GM21576 (cell line): ENCODE data around the gene RREB1.
"Not testable (repeated sequence)": the region's sequence is repeated elsewhere in the genome, so short reads cannot be mapped to it uniquely, and the experiment has no call there.

Experiments
- ATAC-seq: cut with Tn5 transposase; IDR thresholded peaks from one replicate; pipeline ENCODE4 v1.9.1; 2021; ENCODE audit warnings: mild to moderate bottlenecking, moderate library complexity; ENCODE audit not compliant: unreplicated experiment

Gene RREB1

DNA sequence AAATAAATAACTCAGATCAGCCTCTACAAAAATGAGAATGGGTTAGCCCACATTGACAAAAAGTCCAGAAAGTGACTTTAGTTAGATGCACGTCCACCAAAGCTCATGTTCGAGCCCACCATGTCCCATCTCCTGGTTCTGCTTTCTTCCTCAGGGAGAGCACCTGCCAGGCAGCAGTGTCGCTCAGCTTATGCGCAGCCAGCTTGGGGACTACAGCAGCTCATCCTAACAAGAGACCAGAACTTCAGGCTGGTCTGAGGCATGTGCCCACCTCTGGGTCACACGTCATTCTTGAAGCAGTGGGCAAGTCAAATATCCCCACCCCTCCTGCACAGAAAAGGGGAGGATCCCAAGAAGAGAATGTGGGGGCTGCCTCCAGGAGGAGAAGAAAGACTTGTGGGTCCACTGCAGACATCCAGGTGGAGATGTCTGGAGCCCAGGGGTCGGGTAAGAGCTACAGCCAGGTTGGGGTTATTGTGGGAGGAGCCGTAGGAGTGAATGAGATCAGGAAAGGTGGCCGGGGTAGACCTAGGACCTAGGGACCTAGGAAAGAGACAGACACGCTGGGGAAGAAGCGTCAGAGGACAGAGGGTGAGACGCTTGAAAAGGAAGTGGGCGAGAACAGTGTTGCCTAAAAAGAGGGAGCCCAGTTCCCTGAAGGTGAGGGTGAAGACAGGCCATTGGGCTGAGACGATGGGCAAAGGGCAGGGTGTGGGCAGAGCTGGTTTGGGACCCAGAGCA, 152.7 kb downstream of the RREB1 start:
- no peak for ATAC-seq

DNA sequence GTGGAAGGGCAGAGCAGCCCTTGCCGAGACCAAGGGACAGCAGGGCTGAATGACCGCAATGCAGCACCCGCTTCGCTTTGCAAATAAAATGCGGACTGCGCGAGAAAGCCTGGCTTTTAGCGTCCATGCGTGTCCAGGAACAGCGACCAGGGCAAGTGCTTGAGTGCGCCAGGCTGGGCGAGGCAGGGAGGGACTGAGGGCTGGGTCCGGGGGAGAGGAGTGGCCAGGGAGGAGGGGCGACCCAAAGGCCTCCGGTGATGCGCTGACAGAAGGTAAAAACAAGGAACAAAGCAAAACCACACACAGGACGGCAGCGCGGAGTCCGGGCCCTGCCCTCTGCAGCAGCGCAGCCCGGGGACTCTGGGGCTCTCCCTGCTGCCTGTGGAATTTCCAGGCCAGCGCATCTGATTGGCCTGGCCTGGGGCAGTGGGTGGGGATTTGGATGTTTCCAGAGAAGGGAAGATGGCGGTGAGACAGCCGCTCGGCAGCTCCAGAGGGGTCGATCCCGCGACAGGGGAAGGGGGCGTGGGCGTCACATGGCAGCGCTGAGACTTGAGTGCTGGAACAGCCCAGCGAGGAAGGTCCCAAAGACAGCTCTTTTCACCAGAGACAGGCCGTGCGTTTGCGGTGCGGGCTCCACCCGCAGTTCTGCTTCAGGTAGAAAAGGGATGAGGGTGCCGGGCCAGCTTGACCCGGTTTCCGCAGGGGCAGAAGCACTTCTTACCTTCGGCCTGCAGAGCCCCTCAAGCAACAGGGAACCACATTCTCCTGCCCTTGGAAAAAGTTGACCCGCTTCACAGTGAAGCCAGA, 153.5 kb downstream of the RREB1 start:
- ATAC-seq, result peak; percentile 72

DNA sequence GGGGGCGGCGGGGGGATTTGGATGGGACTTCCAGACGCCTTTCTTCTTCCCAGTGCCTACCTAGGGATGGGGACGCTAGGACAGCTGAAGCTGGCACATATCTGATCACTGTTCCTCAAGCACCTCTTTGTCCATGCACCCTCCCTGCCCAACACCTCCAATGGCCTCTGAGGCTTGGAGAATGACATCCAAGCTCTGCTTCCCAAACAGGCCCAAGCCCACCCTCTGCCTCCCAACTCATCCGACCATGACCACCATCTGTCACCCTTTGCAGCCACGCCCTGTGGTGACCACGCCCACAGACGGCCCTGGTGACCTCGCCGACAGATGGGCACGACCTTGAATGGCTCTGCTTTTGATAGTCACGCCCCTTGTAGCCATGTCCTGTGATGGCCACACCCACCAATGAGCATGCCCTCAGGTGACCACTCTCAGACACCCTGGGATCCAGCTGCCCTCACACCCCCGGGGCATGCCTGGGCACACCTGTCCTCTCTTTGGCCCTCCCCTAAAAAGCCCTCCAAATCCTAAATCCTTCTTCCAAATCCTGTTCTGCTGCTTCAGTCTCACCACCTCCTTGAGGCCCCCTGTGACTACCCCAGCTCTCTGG, 154.2 kb downstream of the RREB1 start:
- ATAC-seq, result no peak

DNA sequence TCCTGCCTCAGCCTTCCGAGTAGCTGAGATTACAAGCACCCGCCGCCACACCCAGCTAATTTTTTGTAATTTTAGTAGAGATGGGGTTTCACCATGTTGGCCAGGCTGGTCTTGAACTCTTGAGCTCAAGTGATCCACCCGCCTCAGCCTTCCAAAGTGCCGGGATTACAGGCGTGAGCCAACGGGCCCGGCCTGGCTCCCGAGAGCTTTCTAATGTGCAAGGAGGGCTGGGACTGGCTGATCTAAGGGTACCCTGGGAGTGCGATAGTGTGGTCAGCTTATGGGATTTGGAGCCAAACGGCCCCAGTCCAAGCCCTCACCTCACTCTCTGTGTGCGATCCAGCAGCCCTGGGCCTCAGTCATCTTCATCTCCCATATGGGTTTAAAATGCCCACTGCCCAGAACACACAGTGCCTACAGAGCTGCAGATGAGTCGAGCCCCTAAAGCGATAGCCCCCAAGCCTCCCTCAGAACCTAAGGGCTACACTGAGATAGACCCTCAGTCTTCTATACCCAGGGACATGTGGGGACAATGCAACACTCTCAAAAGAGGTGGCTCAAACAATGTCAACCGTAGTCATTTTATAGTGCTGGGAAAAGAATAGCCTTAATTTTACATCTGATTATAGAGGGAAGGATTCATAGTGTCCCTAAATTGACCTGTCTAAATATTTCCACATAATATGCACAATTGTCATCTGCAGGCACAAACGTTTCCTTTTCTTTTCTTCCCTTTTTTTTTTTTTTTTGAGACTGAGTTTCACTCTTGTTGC, 155.2 kb downstream of the RREB1 start:
- no peak for ATAC-seq

DNA sequence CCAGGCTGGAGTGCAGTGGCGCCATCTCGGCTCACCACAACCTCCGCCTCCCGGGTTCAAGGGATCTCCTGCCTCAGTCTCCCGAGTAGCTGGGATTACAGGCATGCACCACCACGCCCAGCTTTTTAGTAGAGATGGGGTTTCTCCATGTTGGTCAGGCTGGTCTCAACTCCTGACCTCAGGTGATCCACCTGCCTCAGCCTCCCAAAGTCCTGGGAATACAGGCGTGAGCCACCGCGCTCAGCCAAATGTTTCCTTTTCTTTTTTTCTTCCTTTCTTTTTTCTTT, 155.7 kb downstream of the RREB1 start:
- ATAC-seq, result not testable (repeated sequence)

DNA sequence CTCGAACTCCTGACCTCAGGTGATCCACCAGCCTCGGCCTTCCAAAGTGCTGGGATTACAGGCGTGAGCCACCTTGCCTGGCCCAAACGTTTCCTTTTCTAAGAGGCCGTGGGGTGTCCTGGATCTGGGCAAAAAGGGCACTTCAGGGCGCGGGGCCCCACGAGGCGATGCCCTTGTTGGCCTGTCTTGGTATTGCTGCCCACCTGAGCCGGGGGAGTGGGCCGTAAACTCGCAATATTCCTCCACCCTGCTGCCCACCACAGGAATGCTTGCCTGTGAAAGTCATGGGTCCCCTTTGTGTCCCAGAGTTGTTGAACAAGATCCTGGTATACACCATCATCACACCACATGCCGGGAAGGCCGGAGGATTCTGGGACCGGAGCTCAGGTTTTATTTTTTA, 156.3 kb downstream of the RREB1 start:
- ATAC-seq, result no peak

DNA sequence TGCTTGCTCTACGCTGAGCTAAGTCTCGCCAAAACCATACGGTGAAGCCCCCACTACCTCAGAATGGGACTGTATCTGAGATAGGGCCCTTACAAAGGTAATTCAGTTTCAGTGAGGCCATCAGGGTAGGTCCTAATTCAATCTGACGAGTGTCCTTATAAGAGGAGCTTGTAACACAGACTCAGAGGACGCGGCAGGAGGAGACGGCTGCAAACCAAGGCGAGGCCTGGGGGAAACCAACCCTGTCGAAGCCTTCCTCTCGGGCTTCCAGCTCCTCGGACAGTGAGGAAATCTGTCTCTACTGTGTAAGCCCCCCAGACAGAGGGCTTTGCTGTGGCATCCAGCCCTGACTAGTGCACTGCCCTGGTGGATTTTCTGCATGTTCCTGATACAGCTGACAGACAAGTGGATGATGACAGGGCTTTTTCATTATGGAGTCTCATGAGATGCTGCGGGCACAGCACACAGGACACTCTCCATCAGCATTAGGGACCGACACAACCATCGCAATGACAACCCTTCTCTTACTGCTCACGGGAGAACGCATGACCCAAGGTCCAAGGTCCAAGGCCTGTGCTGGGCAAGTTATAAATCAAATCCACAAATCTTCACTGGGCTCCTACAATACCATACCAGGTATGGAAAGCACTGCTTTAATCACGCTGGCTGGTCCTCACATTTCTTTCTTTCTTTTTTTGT, 157.1 kb downstream of the RREB1 start:
- no peak for ATAC-seq

DNA sequence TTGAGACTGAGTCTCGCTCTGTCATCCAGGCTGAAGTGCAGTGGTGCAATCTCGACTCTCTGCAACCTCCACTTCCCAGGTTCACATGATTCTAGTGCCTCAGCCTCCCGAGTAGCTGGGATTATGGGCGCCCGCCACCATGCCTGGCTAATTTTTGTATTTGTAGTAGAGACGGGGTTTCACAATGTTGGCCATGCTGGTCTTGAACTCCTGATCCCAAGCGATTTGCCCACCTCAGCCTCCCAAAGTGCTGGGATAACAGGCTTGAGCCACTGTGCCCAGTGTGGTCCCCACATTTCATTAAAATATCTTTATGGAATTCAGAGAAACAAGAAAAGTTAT, 157.6 kb downstream of the RREB1 start:
- not testable (repeated sequence) for ATAC-seq

DNA sequence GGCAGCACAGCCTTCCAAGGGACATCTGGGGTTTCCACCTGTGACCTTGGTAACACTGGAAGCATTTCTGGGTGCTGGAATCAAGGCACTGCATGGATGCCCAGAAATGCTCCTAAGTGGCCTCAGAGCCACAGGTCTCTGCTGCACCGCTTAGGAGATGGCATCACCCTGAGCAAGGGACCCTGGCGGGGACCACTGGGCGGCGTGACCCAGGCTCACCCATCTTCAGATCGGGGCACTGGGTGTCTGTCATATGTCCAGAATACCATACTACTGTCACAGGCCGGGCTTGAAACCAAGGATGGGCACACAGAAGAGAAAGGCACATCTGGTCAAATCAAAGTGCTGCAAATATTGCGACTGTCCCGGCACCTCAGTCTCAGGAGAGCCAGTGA, 159.3 kb downstream of the RREB1 start:
- no peak for ATAC-seq

DNA sequence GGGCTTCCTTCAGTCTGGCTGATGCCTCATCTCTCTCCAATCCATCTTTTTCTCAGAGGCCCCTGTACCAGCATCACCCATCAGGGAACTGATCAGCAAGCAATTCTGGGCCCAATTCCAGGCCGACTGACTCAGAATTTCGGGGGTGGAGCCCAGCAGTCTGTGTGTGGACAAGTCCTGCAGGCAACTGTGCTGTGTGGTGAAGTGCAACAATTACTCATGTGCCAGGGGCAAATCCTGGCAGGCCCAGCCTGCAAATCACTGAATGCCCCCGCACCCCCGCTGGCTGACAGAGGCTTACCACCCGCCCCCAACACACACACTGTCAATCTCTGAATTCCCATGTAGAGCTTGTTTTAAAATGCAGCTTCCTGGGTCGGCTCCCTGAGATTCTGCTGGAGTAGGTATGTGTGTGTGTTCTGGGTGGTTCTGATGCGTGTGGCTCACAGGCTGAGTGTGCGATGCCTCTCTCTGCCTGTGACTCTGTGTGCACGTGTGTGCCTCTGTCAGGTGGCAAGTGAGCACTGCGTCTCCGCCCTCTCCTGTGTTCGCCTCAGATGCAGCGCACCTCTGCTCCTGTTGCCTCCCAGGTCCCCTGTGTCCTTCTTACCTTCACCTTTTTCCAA, 159.8 kb downstream of the RREB1 start:
- no peak for ATAC-seq

DNA sequence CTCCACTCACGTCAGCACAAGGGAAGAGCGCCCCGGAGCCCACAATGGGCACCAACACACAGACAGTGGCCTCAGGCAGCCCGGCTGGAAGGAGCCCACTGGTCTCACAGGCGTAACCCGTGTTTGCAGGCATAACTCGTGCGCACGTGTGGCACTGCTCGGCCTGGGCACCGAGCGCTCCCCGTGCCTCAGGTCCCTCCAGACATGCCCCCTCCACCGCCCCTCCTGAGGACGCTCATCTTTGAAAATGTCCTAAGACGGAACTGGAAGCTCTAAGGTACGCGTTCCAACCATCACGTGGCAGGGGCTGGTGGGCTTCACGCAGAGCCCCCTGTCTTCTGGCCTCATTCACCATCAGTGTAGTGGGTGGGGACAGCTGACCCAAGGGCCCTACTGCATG, 160.6 kb downstream of the RREB1 start:
- no peak for ATAC-seq

DNA sequence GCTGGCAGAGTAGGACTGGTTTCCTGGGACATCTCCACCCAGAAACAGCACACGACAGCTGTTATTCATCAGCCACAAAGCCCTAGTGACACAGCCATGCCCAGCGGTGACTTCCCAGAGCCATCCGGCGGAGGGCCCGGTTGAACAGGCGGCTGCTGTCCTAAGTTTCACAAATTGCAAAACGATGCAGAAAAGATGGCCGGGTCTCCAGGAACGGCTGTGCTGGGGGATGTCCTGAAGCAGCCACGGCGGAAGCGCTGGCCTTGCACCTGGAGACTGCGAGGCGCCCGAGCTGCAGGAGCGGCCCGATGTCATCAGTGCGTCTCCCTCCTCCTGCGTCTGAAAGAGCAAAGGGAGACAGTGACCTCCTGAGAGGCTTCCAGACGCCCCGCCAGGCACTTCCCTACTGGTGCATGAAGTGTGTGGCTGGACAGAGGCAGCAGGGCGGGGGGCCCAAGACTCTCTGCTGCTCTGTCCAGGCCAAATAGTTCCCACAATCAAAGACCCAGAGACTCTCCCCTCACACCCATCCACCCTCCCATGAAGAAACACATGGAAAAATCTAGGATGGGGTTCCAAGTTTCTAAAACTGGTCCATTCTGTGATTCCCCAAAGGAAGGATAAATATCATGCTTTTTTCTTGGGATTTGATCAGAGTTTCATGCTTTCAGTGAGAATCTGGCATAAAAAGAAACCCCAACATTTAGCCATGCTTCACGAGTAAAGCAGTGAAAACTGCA, 161.2 kb downstream of the RREB1 start:
- ATAC-seq, result no peak

DNA sequence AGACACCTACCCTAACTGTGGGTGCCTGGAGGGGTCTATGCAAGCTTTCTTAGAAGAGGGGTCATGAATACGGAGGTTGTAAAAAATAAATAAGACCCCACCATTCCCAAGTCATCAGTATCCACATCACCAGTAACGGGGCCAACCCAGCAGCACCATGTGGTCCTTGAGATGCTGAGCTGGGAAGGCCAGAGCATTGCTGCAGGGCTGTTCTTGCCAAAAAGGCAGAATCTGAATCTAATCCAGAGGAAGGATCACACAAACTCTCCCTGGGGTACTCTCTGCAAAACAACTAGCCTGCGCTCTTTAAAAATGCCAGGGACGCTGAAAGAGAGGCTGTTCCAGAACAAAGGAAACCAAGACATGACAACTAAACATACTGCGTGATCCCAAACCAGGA, 162.1 kb downstream of the RREB1 start:
- ATAC-seq, result no peak

DNA sequence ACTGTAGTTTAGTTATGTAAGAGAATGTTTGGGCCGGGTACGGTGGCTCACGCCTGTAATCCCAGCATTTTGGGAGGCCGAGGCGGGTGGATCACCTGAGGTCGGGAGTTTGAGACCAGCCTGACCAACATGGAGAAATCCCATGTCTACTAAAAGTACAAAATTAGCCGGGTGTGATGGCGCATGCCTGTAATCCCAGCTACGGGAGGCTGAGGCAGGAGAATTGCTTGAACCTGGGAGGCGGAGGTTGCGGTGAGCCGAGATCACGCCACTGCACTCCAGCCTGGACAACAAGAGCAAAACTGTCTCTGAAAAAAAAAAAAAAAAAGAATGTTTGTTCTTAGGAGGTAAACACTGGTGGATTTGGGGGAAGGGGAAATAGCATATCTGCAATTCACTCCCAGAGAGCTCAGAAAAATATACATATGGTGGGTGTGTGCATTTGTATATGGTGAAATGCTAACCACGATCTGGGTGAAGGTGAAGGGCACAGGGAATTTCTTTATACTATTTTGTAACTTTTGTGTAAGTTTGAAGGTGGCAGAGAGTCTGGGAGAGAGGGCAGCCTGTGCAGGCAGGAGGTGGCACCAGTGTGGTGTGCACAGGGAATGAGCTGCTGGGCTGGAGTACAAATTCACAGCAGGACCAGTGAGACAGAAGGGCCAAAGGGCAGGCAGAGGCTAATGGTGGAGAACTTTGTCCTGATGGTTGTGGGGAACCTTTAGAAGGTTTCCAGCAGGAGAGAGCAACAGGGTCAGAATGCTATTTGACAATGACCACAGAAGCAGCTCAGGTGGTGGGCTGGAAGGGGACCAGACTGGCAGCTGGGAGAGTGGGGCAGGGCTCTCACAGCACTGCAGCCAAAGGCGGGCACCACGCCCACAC, 162.8 kb downstream of the RREB1 start:
- ATAC-seq, result no peak

DNA sequence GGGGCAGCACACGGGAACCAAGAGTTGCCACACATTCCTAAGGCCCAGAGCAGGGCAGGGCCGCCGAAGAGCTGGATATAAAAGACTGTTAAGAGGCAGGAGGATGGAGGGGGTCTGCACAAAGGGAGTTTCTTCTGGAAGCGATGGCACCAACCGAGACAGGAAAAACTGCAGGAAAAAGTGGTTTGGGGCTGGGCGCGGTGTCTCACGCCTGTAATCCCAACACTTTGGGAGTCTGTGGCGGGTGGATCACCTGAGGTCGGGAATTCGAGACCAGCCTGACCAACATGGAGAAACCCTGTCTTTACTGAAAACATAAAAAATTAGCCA, 163.4 kb downstream of the RREB1 start:
- ATAC-seq, result no peak

DNA sequence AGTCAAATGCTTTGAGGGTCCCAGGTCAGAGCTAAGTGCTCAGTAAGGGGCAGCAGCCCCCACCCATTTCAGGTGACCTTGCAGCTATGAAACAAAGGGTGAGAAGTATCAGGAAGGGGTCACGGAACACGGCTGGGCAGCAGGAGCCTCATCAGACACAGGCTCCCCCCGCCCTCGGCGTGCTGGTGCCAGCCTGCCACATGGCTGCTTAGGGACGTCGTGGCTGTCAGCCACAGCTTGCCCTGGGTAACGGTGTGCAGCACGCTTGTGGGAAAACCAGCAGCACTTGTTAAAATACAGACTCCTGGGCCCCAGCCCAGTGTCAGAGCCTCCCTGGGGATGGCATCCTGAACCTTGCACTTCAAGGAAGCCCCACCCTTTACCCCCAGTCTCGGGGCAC, 165.9 kb downstream of the RREB1 start:
- no peak for ATAC-seq

DNA sequence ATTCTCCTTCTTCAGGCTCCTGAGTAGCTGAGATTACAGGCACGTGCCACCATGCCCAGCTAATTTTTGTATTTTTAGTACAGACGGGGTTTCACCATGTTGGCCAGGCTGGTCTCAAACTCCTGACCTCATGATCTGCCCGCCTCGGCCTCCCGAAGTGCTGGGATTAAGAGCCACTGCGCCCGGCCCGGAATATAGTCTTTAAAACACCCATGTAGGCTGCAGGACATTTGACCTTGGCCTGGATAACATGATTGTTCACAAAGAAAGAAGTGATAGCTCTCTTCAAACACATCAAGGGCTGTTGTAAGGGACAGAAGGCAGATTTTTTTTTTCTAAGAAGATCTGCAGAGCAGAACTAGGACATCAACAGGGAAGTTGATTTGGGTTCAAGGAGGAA, 166.8 kb downstream of the RREB1 start:
- ATAC-seq, result not testable (repeated sequence)

DNA sequence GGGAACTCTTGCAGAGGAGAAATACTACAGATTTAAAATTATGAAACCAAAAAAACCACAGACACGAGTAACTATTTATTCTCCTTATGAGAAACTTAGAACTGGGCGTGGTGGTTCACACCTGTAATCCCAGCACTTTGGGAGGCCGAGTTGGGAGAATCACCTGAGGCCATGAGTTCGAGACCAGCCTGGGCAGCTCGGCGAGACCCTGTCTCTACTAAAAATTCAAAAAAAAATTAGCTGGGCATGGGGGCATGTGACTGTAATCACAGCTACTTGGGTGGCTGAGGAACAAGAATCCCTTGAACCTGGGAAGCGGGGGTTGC, 168.4 kb downstream of the RREB1 start:
- ATAC-seq, result no peak
